ENCODE results near the gene CSPG5.

DNA sequence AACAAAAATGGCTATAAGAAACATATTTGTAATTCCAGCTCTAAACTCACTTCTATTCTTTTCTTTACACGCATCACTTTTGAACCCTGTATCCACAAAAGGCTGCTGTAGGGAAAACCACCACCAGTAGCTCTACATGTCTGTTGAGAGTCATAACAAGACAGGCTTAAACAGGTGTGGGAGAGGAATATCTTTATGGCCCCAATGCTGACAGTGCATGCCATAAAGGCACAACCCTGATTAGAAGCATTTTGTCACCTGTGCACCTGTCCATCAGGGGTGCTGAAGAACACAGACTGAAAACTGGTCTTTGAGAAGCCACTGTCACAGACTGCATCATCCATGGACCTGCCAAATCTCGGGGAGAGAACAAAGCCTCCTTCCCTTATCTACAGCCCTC is 11.6 kb upstream of the CSPG5 start:
- TF ChIP-seq, protein P1, sequence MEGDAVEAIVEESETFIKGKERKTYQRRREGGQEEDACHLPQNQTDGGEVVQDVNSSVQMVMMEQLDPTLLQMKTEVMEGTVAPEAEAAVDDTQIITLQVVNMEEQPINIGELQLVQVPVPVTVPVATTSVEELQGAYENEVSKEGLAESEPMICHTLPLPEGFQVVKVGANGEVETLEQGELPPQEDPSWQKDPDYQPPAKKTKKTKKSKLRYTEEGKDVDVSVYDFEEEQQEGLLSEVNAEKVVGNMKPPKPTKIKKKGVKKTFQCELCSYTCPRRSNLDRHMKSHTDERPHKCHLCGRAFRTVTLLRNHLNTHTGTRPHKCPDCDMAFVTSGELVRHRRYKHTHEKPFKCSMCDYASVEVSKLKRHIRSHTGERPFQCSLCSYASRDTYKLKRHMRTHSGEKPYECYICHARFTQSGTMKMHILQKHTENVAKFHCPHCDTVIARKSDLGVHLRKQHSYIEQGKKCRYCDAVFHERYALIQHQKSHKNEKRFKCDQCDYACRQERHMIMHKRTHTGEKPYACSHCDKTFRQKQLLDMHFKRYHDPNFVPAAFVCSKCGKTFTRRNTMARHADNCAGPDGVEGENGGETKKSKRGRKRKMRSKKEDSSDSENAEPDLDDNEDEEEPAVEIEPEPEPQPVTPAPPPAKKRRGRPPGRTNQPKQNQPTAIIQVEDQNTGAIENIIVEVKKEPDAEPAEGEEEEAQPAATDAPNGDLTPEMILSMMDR (IDR thresholded peaks at IDR 0.05) = no peak
- no peak for TF ChIP-seq POLR2A (IDR thresholded peaks at IDR 0.05)
- TF ChIP-seq POLR2AphosphoS5 (IDR thresholded peaks at IDR 0.05) = no peak
